Caco-2 (cell line): ENCODE data around the gene TOMM6. TPM values are rescaled to one million over a fixed set of nuclear protein-coding genes. Genes with fewer than 3 reads are reported as not detected.
"Not testable (repeated sequence)": the region's sequence is repeated elsewhere in the genome, so short reads cannot be mapped to it uniquely, and the experiment has no call there.

ENCODE experiments used
- BruUV-seq: library from RNA; stranded (reverse); fragments of 400-500 nt; replicated peaks from 2 replicates; lab custom pipeline; 2021; lab: Mats Ljungman, UMichigan
- CTCF ChIA-PET: fragments of 300-600 bp; sonication (Branson Sonifier 250); formaldehyde crosslinking; loops from one replicate; lab custom pipeline; 2022; ENCODE audit warnings: antibody characterized with exemption; lab: Charles Lee
- POLR2A ChIA-PET: fragments of 300-600 bp; sonication (Branson Sonifier 250); formaldehyde crosslinking; loops from one replicate; lab custom pipeline; 2022; ENCODE audit warnings: antibody characterized with exemption; lab: Charles Lee
- DNase-seq, 2 experiments: peaks; one replicate each; pipeline versions ENCODE4 v3.0.0 to v3.0.0-alpha.2; 2020 to 2022
- H3K27me3 ChIP-seq: replicated peaks from 2 replicates; pipeline ENCODE4 v1.6.0; 2011; ENCODE audit warnings: low read length; ENCODE audit not compliant: control insufficient read depth, insufficient read depth
- H3K36me3 ChIP-seq: 2 replicates; pipeline ENCODE4 v1.5.1; 2011; ENCODE audit warnings: low read length; ENCODE audit not compliant: control insufficient read depth, insufficient read depth
- H3K4me1 ChIP-seq: fragments of 250-450 bp; sonication (Bioruptor Pico); 2 replicates; pipeline ENCODE4 v1.5.1; 2020; ENCODE audit warnings: mild to moderate bottlenecking
- H3K4me3 ChIP-seq: 2 replicates; pipeline ENCODE4 v1.5.1; 2011; ENCODE audit warnings: low read depth, mild to moderate bottlenecking, control low read depth, low read length
- H3K9me3 ChIP-seq: fragments of 250-450 bp; sonication (Bioruptor Pico); 2 replicates; pipeline ENCODE4 v1.5.1; 2020; ENCODE audit warnings: mild to moderate bottlenecking, moderate library complexity
- H3K27ac Mint-ChIP-seq: one replicate; pipeline ENCODE4 v1.8.0; 2022; ENCODE audit warnings: mixed read lengths; ENCODE audit not compliant: unreplicated experiment
- H3K27me3 Mint-ChIP-seq: one replicate; pipeline ENCODE4 v1.8.0; 2022; ENCODE audit warnings: mixed read lengths; ENCODE audit not compliant: insufficient read depth, unreplicated experiment
- H3K36me3 Mint-ChIP-seq: one replicate; pipeline ENCODE4 v1.8.0; 2022; ENCODE audit warnings: mild to moderate bottlenecking, mixed read lengths; ENCODE audit not compliant: insufficient read depth, unreplicated experiment
- H3K4me1 Mint-ChIP-seq: one replicate; pipeline ENCODE4 v1.8.0; 2022; ENCODE audit warnings: low read depth, mixed read lengths; ENCODE audit not compliant: unreplicated experiment
- H3K4me3 Mint-ChIP-seq: one replicate; pipeline ENCODE4 v1.8.0; 2022; ENCODE audit warnings: mild to moderate bottlenecking, moderate library complexity, mixed read lengths; ENCODE audit not compliant: unreplicated experiment
- H3K9me3 Mint-ChIP-seq: one replicate; pipeline ENCODE4 v1.8.0; 2022; ENCODE audit warnings: mixed read lengths; ENCODE audit not compliant: unreplicated experiment
- intact Hi-C: fragments of 100-400 bp; cut with micrococcal nuclease; formaldehyde crosslinking; loops from one replicate; pipeline ENCODE4 v1.10.0; 2022; ENCODE audit not compliant: unreplicated experiment
- total RNA-seq: library from RNA; stranded (reverse); gene quantifications from 2 replicates; pipeline ENCODE4 v1.2.3, GENCODE V29; 2022
- TF ChIP-seq, protein P1 (sequence below), 2 experiments: fragments of 200-600 bp in 1 of 2; IDR thresholded peaks; 1 replicate in 1 of 2; 2 replicates in 1 of 2; pipeline versions ENCODE4 v1.5.1 to v1.8.0; 2011 to 2022; ENCODE audit warnings: antibody characterized with exemption in 1 of 2, control low read depth in 1 of 2, inconsistent platforms in 1 of 2, low read depth in 1 of 2, low read length in 1 of 2, mild to moderate bottlenecking in 1 of 2, moderate library complexity in 1 of 2; ENCODE audit not compliant: insufficient read depth in 1 of 2, severe bottlenecking in 1 of 2, unreplicated experiment in 1 of 2

Gene TOMM6
- total RNA-seq, 1 experiment from 2014 or later = 224 TPM

DNA sequence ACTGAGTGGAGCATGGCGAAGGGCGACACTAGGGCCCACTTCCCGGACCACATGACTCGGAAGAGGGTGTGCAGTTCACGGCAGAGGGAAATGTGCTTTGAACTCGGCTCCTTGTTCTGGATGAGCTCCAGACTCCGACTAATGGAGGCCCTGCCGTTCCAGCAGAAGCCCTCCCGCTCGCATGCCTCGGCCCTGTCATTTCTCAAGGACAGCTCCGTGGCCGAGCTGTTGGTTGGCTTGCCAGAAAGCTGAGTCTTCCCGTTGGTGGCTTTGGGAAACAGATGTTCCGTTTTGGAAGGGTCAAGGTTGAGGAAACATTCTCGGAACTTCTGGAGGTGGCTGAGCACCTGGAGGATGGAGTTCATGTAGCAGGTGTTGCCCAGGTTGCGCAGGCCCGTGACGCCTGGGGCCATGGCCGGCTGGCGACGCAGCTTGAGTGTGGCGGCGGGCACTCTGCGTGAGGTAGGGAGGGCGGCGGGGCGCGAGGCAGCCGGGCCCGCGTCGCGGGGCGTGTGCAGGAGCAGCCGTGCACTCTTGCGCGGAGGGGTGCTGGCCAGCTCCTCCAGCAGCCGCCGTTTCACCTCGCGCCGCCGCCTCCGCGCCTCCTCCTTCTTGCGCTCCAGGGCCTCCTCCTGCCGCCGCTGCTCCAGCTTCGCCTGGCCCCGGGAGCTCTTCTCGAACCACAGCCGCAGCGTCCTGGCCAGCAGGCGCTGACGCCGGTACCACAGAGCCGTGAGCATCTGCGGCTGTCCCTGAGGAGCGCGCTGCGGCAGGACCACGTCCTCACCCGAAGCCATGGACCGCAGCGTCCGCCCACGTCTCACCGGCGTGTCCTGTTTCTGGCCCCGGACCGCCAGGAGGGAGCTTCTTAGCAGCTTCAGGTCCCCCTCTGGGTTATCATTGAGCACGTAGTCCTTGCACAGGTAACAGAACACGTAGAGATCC, 18.6 kb downstream of the TOMM6 start:
- TF ChIP-seq, protein P1, sequence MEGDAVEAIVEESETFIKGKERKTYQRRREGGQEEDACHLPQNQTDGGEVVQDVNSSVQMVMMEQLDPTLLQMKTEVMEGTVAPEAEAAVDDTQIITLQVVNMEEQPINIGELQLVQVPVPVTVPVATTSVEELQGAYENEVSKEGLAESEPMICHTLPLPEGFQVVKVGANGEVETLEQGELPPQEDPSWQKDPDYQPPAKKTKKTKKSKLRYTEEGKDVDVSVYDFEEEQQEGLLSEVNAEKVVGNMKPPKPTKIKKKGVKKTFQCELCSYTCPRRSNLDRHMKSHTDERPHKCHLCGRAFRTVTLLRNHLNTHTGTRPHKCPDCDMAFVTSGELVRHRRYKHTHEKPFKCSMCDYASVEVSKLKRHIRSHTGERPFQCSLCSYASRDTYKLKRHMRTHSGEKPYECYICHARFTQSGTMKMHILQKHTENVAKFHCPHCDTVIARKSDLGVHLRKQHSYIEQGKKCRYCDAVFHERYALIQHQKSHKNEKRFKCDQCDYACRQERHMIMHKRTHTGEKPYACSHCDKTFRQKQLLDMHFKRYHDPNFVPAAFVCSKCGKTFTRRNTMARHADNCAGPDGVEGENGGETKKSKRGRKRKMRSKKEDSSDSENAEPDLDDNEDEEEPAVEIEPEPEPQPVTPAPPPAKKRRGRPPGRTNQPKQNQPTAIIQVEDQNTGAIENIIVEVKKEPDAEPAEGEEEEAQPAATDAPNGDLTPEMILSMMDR (IDR thresholded peaks at IDR 0.05; ENCODE audit: insufficient read depth in 1 of 2, low read depth in 1 of 2, low read length in 1 of 2, severe bottlenecking in 1 of 2, unreplicated experiment in 1 of 2) = no peak
- no TSS peak for BruUV-seq
- no peaks in the 10 kb centered on the region for H3K4me1 Mint-ChIP-seq
- CTCF ChIA-PET = no interaction called here
- Histone ChIP-seq H3K4me3 (no peak overlapping the region), H3K27me3 (no peaks in the 10 kb centered on the region), H3K9me3 (no peaks in the 10 kb centered on the region), H3K4me1 (no peaks in the 10 kb centered on the region), H3K36me3 (no peaks in the 10 kb centered on the region)
- POLR2A ChIA-PET = no interaction called here
- no peaks in the 10 kb centered on the region for H3K9me3 Mint-ChIP-seq
- H3K27ac Mint-ChIP-seq = no peak overlapping the region
- H3K4me3 Mint-ChIP-seq = no peak overlapping the region
- no peak for DNase-seq
- no peaks in the 10 kb centered on the region for H3K27me3 Mint-ChIP-seq
- intact Hi-C loops = no loop called here
- H3K36me3 Mint-ChIP-seq = peaks cover 7% of the 10 kb centered on the region

GRCh38 chr6:41811095-41811494, 23.6 kb downstream of the TOMM6 start:
- BruUV-seq = no TSS peak
- Histone ChIP-seq H3K27me3 (no peaks in the 10 kb centered on the region), H3K4me1 (no peaks in the 10 kb centered on the region), H3K4me3 (no peak overlapping the region), H3K36me3 (no peaks in the 10 kb centered on the region), H3K9me3 (no peaks in the 10 kb centered on the region)
- Mint-ChIP-seq H3K9me3 (no peaks in the 10 kb centered on the region), H3K4me3 (no peak overlapping the region), H3K27me3 (no peaks in the 10 kb centered on the region), H3K36me3 (peaks cover 7% of the 10 kb centered on the region), H3K27ac (no peak overlapping the region), H3K4me1 (no peaks in the 10 kb centered on the region)
- ChIA-PET POLR2A (no interaction called here), CTCF (no interaction called here)
- DNase-seq = no peak
- intact Hi-C loops = no loop called here
- TF ChIP-seq, protein P1 (IDR thresholded peaks at IDR 0.05; ENCODE audit: insufficient read depth in 1 of 2, low read depth in 1 of 2, low read length in 1 of 2, severe bottlenecking in 1 of 2, unreplicated experiment in 1 of 2) = no peak

GRCh38 chr6:41811946-41812345, 24.5 kb downstream of the TOMM6 start:
- H3K4me3 ChIP-seq, POLR2A ChIA-PET, CTCF ChIA-PET, H3K27me3 ChIP-seq, BruUV-seq, H3K36me3 ChIP-seq, H3K27ac Mint-ChIP-seq, H3K9me3 ChIP-seq, H3K36me3 Mint-ChIP-seq, H3K4me1 Mint-ChIP-seq, H3K9me3 Mint-ChIP-seq, intact Hi-C loops, H3K4me1 ChIP-seq, DNase-seq, H3K27me3 Mint-ChIP-seq, H3K4me3 Mint-ChIP-seq: not testable (repeated sequence)
